HUES64 (cell line): Measurements from ENCODE around the gene DUSP28.
"Not testable (repeated sequence)": the region's sequence is repeated elsewhere in the genome, so short reads cannot be mapped to it uniquely, and the experiment has no call there.

Experiments used
- H3K27ac ChIP-seq: 2 replicates; pipeline ENCODE4 v1.7.0; 2013; ENCODE audit warnings: low read depth, low read length, inconsistent platforms
- H3K27me3 ChIP-seq: 2 replicates; pipeline ENCODE4 v1.6.1; 2013; ENCODE audit warnings: mild to moderate bottlenecking, low read length; ENCODE audit not compliant: insufficient read depth
- H3K36me3 ChIP-seq: 2 replicates; pipeline ENCODE4 v1.6.1; 2013; ENCODE audit warnings: mild to moderate bottlenecking, low read length; ENCODE audit not compliant: insufficient read depth
- H3K4me1 ChIP-seq: 2 replicates; pipeline ENCODE4 v1.6.1; 2013; ENCODE audit warnings: mild to moderate bottlenecking, low read length, moderate library complexity; ENCODE audit not compliant: insufficient read depth
- H3K4me3 ChIP-seq: 2 replicates; pipeline ENCODE4 v1.5.1; 2013; ENCODE audit warnings: mild to moderate bottlenecking, low read length, moderate library complexity
- H3K9ac ChIP-seq: 2 replicates; pipeline ENCODE4 v1.6.1; 2013; ENCODE audit warnings: mild to moderate bottlenecking, low read depth, low read length
- H3K9me3 ChIP-seq: 2 replicates; pipeline ENCODE4 v1.6.1; 2013; ENCODE audit warnings: low read depth, low read length; ENCODE audit not compliant: insufficient read depth
- WGBS: fragments of 150-250, 120-280 bp; methylation state at CpG from one replicate; pipeline ENCODE4 v1.1.7; 2013; ENCODE audit warnings: missing lambda C conversion rate; 5-methylcytosine and 5-hydroxymethylcytosine counted together

DUSP28 gene

DNA sequence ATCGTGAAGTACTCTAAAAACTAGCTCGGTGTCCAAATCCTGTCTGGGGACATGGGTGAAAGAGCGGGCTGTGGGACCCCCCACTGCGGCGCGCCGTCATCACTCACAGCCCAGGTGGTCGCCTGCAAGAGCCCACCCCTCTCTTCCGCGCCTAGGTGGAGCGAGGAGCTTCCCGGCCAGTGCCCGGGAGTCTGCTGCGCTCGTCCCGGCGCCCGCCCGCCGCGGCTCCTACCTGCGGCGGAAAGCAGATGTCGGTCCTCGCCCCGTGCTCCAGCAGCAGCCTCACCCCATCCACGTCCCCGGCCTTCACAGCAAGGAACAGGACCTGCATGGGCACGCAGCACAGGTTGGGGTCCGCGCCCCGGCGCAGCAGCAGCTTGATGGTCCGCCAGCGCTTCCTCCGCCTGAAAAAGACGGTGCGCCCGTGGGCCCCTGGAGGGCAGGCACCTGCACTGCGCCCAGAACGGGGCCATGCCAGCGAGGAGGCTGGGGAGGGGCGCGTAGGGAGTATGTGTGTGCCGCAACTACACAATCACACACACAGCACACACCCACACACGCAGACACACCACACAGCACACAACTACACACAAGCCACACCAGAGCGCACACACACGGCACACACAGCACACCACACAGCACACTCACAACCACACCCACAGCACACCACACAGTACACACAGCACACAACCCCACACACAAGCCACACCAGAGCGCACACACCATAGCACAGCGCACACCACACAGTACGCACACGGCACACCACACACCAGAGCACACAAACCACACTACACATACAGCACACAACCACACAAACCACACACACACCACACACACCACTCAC is 39.8 kb upstream of the DUSP28 start:
- Histone ChIP-seq H3K9me3 (peaks cover 14% of the 10 kb centered on the region), H3K4me3 (peak overlapping the region; percentile 46), H3K27ac (no peak overlapping the region), H3K9ac (peak overlapping the region; percentile 37; the same call in 1 of the 2 replicates), H3K36me3 (0 out of 2 replicates have a peak, but pooled peaks cover 4% of the 10 kb centered on the region), H3K27me3 (peaks cover 28% of the 10 kb centered on the region), H3K4me1 (no peaks in the 10 kb centered on the region)
- WGBS, result 63% methylated on average over 52 of the region's 52 CpGs

DNA sequence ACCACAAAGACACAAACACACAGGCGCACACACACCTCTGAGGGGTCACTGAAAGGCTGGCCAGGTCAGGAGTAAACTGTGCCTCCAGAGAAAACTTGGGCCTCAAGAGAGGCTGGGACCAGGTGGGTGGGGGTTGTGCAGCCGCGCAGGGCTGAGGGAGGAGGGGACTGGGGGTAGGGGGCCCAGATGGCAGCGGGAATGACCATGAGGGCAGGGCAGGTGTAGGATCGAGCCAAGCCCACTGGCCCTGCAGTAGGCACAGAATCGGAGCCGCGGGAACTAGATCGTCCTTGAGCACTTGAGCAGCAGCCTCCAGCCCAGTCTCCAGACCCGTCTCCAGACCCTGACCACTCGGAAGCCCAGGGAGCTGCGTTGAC is 39.2 kb upstream of the DUSP28 start:
- Histone ChIP-seq H3K27ac (no peak overlapping the region), H3K36me3 (0 out of 2 replicates have a peak, but pooled peaks cover 4% of the 10 kb centered on the region), H3K27me3 (peaks cover 28% of the 10 kb centered on the region), H3K9ac (no peak overlapping the region), H3K4me3 (no peak overlapping the region), H3K9me3 (peaks cover 20% of the 10 kb centered on the region), H3K4me1 (no peaks in the 10 kb centered on the region)
- WGBS, result 93% methylated on average over 12 of the region's 12 CpGs

DNA sequence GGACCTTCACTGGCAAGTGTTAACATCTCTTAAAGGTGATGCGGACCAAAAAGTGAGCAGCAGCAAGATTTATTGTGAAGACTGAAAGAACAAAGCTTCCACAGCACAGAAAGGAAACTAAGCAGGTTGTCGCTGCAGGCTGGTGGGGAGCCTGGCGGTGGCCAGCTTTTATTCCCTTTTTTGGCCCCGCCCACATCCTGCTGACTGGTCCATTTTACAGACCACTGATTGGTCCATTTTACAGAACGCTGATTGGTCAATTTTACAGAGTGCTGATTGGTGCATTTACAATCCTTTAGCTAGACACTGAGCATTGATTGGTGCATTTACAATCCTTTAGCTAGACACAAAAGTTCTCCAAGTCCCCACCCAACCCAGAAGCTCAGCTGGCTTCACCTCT is 38.3 kb upstream of the DUSP28 start:
- H3K4me3 ChIP-seq, H3K4me1 ChIP-seq, H3K27ac ChIP-seq, H3K36me3 ChIP-seq, H3K9ac ChIP-seq: not testable (repeated sequence)
- Histone ChIP-seq H3K27me3 (peaks cover 28% of the 10 kb centered on the region), H3K9me3 (peaks cover 29% of the 10 kb centered on the region)
- WGBS, result 94% methylated on average over 5 of the region's 5 CpGs

DNA sequence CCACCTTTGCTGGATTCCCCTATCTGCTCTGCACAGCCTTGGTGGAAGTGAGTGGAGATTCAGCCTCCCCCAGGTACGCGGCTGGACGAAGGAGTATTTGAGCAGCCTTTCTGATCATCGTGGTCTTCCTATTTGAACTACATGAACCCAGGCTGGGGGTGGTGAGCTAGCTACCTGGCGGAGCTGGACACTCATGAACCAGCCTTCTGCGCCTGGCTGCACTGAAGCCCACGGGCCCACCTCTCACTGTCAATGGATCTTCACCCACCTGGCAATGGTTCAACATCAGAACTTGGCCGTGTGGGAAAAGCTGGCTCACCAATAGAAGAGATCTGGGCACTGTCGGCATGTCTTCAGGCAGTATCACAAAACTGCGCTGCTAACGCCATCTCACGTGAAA is 37.8 kb upstream of the DUSP28 start:
- WGBS, result 96% methylated on average over 12 of the region's 12 CpGs
- 0 out of 2 replicates have a peak, but pooled peaks cover 4% of the 10 kb centered on the region for H3K36me3 ChIP-seq
- no peaks in the 10 kb centered on the region for H3K4me1 ChIP-seq
- peaks cover 28% of the 10 kb centered on the region for H3K27me3 ChIP-seq
- no peak overlapping the region for H3K4me3 ChIP-seq
- no peak overlapping the region for H3K9ac ChIP-seq
- H3K9me3 ChIP-seq, result peaks cover 29% of the 10 kb centered on the region
- H3K27ac ChIP-seq, result no peak overlapping the region

DNA sequence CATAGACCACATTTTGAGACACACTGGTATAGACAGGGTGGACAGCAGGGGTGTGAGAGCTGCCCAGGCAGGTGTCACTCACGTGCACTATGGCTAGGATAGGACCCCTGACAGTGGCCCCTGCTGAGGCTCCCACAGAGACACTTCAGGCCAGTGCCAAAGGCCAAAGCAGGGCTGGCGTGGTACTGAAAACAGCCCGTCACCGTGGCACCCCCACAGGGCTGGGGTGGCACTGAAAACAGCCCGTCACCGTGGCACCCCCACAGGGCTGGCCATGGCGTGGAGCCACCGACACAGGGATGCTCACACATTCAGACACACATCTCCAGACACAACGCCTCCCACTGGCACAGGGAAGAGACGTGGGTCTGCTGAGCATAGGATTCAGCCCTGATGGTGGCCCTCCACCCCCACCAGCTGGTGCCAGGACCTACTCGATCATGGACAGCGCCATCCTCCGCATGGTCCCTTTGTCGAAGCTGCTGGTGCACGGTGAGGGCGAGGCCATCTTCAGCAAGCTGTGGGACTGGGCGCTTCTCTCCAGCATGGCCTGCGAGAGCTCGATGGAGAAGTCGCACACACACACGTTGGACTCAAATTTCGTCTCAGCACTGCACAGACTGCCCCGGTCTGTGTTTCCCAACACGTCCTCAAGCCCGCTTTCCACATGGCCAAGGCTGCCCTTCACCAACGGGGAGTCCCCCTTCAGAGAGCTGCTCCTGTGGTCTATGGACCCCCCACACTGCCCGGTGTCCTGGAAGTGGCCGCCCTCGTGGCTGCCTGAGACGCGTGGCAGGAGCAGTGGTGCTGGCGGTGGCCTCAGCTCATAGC is 36.5 kb upstream of the DUSP28 start:
- 95% methylated on average over 32 of the region's 32 CpGs for WGBS
- H3K36me3 ChIP-seq, result 0 out of 2 replicates have a peak, but pooled peaks cover 4% of the 10 kb centered on the region

DNA sequence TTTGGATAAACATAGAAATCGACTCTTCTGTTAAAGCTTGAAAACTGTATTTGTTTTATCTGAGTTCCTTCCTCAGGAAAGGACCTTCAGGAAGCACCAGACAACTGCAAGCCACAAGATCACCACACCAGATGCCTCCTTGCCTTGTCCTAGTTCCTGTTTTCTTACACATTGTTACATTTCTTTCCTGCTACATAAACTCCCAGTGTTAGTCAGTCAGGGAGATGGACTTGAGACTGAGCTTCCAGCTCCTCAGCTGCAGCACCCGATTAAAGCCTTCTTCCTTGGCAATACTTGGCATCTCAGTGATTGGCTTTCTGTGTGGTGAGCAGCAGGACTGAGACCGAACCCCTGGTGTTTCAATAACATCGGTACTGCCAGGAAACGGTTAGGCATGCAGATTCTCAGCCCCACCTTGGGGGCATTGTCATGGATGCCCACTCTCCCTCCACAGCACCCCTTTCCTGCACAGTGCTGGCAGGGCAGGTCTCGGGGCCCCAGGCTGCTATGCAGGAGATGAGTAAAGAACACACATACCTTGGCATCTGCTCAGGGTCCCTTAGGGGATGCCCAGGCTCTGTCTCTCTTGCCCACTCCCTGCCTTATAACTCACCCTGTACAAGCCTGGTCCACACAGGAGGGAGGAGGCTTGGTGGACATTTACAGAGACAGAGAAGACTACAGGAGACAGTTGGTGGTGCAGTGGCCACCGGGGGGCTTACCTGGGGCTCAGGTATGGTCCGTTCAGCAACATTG is 35.0 kb upstream of the DUSP28 start:
- Histone ChIP-seq H3K27me3 (peaks cover 9% of the 10 kb centered on the region), H3K36me3 (0 out of 2 replicates have a peak, but pooled peaks cover 4% of the 10 kb centered on the region), H3K4me3 (no peak overlapping the region), H3K9ac (no peak overlapping the region), H3K27ac (no peak overlapping the region), H3K9me3 (peaks cover 29% of the 10 kb centered on the region), H3K4me1 (no peaks in the 10 kb centered on the region)
- WGBS, result 84% methylated on average over 8 of the region's 8 CpGs

More for the DNA sequence above, 36.5 kb upstream of the DUSP28 start:
- Histone ChIP-seq H3K9me3 (peaks cover 29% of the 10 kb centered on the region), H3K4me3 (no peak overlapping the region), H3K27me3 (peaks cover 23% of the 10 kb centered on the region), H3K4me1 (no peaks in the 10 kb centered on the region), H3K9ac (no peak overlapping the region), H3K27ac (no peak overlapping the region)

DNA sequence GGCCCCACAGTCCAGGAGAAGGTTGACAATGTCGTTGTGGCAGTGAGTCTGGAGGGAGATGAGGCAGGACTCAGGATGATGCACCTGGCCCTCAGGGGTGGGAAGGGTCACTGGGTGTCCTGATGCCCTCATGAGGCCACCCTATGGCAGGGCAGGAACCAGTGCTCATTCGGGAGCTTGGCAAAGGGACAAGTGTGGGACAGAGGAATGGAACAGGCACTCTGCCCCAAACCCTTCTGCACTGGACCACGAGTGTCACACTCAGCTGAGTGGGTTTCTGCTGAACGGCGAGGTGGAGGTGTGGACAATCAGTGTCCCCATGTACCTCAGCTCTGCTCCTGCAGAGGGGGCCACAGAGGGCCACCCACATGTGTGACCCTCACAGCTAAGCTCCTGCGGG is 34.4 kb upstream of the DUSP28 start:
- no peak overlapping the region for H3K9ac ChIP-seq
- H3K36me3 ChIP-seq, result 0 out of 2 replicates have a peak, but pooled peaks cover 4% of the 10 kb centered on the region
- H3K27me3 ChIP-seq, result peaks cover 2% of the 10 kb centered on the region
- H3K9me3 ChIP-seq, result peaks cover 34% of the 10 kb centered on the region
- H3K4me3 ChIP-seq, result no peak overlapping the region
- 94% methylated on average over 6 of the region's 6 CpGs for WGBS
- no peak overlapping the region for H3K27ac ChIP-seq
- H3K4me1 ChIP-seq, result no peaks in the 10 kb centered on the region

DNA sequence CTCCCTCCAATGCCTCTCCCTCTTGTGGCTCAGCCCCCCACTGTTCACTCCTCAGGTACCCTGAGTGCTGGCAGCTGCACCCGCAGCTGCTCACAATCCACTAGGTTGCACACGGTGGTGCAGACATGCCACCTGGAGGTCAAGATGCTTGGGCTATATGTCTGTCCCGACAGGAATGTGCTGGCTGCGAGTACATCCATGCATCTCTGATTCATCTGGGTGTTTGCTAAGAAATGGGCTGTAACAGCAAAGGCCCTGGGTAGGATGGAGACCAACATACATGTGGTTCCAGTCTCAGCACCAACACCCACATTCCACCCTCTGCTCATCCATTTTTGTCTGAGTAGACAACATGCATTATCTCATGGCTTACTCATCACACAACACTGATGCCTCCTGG is 33.6 kb upstream of the DUSP28 start:
- H3K9me3 ChIP-seq, result peaks cover 42% of the 10 kb centered on the region

DNA sequence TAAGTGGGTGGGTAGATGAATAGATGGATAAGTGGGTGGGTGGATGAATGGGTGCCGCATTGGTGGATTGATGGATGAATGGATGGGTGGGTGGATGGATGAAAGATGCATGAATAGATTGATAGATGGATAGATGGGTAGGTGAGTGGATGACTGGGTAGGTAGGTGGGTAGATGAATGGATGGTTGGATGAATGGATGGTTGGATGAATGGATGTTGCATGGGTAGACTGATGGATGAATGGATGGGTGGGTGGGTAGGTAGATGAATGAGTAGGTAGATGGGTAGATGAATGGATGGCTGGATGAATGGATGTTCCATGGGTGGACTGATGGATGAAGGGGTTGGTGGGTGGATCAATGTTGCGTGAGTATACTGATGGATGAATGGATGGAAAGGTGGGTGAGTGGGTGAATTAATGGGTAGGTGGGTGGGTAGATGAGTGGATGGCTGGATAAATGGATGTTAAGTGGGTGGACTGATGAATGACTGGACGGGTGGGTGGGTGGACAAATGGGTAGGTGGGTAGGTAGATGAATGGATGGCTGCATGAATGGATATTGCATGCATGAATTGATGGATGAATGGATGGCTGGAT is 32.9 kb upstream of the DUSP28 start:
- H3K9me3 ChIP-seq, result peaks cover 48% of the 10 kb centered on the region
- peaks cover 5% of the 10 kb centered on the region; the same call in 1 of the 2 replicates for H3K36me3 ChIP-seq
- H3K4me3 ChIP-seq, result no peak overlapping the region
- no peak overlapping the region for H3K27ac ChIP-seq
- no peaks in the 10 kb centered on the region for H3K4me1 ChIP-seq
- no peak overlapping the region for H3K9ac ChIP-seq
- WGBS, result 80% methylated on average over 3 of the region's 3 CpGs
- H3K27me3 ChIP-seq, result no peaks in the 10 kb centered on the region

More for the DNA sequence above, 33.6 kb upstream of the DUSP28 start:
- peaks cover 4% of the 10 kb centered on the region; the same call in 1 of the 2 replicates for H3K36me3 ChIP-seq
- H3K27ac ChIP-seq, result no peak overlapping the region
- no peak overlapping the region for H3K4me3 ChIP-seq
- no peak overlapping the region for H3K9ac ChIP-seq
- H3K27me3 ChIP-seq, result no peaks in the 10 kb centered on the region
- 71% methylated on average over 4 of the region's 4 CpGs for WGBS
- H3K4me1 ChIP-seq, result no peaks in the 10 kb centered on the region

DNA sequence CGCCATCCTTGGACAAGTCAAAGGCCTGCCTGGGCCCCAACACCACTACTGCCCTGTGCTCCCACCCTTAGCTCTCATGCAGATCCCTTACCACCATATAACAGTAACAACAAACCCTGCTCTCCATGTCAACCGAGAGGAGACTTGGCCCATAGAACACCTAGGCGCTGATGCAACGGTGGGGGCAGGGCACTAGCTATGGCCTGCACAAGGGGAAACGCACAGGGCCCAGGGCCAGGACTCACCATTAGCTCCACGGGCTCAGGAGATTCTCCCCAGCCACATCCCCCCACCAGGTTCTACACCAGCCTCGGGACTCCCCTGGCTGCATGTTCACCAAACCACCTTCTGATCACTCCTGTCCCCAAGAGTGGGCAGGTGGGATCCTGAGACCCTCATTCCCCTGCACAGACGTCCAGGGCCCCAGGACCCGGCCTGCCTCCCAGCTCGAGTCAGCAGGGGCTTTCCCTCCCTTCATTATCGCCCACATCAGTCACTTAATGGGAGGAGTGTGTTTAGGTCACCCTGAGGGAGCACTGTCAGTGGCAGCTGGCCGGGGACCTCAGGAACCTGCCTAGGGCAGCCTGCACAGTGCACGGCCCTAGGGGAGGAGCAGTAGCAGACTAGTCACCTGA is 31.6 kb upstream of the DUSP28 start:
- Histone ChIP-seq H3K4me1 (no peaks in the 10 kb centered on the region), H3K4me3 (no peak overlapping the region), H3K27ac (no peak overlapping the region), H3K9ac (no peak overlapping the region), H3K9me3 (peaks cover 57% of the 10 kb centered on the region), H3K27me3 (no peaks in the 10 kb centered on the region), H3K36me3 (peaks cover 6% of the 10 kb centered on the region; the same call in 1 of the 2 replicates)
- WGBS, result 96% methylated on average over 13 of the region's 13 CpGs
